GM19193 (cell line): ENCODE results near the gene SLC7A7.

Experiments used
- POLR2A ChIP-seq: IDR thresholded peaks from 4 replicates; pipeline ENCODE4 v1.6.1; 2011; ENCODE audit not compliant: insufficient read depth, insufficient read length; ENCODE audit errors: extremely low read depth

SLC7A7 gene

DNA sequence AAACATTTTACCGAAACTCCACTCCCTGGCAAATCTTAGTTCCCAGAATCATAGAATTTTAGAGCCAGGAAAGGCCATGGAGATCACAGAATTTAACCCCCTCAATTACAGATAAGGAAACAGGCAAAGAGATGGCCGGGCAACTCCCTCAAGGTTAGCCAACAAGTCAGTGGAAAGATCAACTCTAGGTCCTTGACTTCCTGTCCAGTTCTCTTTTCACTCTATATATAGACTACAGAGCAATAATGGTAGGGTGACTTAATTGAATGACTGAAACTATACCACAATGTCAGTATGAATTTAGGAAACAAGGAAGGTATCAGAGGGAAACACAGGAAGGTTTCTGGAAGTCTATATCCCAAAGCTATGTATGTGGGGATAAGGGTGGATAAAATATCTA lies 37.2 kb downstream of the SLC7A7 start:
- no peak for TF ChIP-seq POLR2A

DNA sequence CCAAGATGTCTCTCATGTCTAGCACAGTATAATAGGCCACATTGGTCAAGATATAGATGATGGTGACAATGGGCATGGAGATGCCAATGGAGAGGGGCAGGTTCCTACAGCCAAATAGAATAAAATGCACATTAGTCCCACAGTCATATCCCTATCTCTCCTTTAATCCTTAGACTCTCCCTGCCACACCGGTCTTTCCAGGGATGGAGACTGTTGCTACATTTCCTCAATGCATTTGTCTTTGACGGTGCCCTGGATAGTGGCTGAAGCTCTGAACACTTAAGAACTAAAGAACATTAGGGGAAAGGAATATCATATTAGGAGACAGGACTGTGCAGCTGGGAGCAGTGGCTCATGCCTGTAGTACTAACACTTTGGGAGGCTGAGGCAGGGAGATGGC lies 39.0 kb downstream of the SLC7A7 start:
- no peak for TF ChIP-seq POLR2A

DNA sequence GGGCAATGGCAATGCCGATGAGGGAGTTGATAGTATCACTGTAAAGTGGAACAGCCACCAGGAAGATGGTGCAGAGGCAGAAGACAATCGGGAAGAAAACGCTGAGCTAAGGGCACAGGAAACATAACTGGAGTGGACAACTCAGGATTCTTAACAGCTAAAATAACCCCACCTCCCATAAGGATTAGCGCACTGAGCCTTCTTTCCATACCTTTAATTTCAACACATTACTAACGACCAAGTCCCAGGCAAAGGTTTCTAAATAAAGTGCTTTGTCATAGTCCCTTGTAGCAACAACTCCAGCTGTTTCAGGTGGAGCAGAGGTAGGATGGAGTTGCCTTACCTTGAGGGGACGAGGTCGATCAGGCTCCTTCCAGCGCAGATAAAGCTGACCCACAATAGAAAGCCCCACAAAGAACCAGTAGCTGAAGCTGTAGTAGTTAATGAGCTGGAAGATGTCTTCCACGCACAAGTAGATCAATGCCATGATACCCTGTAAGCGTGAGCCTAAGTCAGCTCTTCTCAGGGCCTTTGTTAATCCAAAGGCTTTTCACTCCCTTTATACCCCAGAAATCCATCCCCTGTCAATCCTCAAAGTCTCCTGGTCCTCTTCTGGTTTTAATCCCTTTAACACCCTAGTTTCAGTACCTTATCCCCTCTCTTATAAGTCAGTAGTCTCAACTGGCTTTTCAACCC lies 41.1 kb downstream of the SLC7A7 start:
- peak; percentile 19 for TF ChIP-seq POLR2A

DNA sequence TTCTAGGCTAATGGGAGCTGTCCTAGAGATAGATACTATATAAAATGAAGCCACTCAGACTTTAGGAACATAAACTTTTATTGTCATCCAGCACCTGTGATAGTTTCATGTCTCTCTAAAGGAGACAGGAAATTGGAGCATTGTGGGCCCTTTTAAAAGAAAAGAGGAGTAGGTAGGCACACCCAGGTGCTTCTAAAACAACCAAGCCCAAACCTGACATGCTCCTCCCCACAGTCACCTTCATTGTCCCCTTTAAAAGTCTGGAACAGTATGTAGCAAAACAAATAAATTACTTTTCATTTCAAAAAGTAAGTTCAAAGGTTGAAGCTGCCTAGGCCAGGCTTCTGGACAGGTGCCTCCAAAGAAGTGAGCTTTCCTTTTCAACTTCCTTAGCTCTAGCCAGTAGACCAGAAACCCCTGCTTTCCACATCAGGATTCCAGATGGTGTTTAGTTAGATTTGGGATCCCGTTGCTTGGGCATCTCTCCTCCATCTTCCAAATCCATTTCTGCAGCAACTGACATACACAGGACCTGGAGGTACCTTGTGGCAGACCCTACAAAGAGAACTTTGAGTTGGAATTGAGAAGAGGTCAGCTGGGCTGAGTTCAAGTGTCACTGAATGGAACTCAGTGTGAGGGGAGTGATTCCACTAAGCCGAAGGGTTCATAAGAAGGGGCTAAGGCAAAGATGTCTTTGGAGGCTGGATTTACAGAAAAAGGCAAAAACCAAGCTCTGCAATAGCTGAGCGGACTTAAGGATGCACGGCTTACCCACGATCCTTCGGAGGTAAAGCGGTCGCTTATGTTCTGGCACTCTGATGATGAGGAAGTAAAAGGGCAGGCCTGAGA lies 41.8 kb downstream of the SLC7A7 start:
- TF ChIP-seq POLR2A = no peak

DNA sequence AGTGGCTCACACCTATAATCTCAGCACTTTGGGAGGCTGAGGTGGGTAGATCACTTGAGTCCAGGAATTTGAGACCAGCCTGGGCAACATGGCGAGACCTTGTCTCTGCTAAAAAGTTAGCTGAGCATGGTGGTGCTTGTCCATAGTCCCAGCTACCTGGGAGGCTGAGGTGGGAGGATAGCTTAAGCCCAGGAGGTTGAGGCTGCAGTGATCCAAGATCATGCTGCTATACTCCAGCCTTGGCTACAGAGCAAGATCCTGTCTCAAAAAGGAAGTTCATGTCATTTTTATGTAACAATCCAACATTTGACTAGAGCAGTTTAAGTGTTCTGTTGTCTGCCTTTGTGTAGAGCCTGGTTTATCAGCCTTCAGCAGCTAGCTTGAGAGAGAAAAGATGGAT lies 42.5 kb downstream of the SLC7A7 start:
- TF ChIP-seq POLR2A = no peak

DNA sequence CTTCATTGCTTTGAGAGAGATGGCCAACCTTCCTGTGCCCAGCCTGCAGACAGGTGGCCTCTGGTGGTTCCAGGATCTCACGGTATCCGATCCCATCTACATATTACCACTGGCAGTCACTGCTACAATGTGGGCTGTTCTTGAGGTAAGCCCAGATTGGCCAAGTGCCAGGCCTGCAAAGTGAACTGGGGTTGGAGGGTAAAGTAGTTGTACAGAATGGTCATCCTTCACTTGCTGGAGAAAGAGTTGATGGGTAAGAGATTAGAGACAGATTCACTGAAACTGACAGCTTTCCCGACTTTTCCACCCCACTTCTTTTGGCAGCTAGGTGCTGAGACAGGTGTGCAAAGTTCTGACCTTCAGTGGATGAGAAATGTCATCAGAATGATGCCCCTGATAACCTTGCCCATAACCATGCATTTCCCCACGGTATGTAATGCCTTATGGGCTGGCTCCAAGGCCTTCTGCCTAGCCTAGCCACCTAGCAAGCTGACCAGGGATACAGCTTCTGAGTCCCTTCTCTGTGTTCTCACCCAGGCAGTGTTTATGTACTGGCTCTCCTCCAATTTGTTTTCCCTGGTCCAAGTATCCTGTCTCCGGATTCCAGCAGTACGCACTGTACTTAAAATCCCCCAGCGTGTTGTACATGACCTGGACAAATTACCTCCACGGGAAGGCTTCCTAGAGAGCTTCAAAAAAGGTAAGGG lies 44.6 kb downstream of the SLC7A7 start:
- no peak for TF ChIP-seq POLR2A

DNA sequence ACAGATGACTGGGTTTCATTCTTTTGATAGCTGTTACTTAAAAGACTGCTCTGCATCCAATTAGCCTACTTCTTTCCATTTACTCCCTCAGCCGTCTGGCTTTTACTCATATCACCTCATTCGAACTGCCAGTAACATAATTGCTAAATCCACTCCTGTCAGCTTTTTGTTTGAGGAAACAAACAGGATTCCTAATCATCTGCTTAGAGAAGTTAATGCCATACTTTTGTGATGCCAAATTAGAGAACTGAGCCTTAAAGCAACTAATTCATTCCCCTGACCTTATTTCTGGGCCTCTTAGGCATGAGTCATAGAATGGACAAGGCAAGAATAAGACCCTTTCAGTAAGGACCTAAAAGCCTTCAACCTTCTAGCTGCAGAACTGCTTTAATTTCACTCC lies 45.9 kb downstream of the SLC7A7 start:
- TF ChIP-seq POLR2A = no peak

DNA sequence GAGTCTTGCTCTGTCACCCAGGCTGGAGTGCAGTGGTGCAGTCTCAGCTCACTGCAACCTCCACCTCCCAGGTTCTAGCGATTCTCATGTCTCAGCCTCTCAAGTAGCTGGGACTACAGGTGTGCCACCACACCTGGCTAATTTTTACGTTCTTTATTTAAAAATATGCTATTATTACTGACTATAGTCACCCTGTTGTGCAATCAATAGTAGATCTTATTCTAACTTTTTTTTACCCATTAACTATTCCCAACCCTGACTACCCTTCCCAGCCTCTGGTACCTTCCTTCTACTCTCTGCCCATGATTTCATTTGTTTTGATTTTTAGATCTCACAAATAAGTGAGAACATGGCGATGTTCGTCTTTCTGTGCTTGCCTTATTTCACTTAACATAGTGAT lies 46.3 kb downstream of the SLC7A7 start:
- TF ChIP-seq POLR2A = no peak

DNA sequence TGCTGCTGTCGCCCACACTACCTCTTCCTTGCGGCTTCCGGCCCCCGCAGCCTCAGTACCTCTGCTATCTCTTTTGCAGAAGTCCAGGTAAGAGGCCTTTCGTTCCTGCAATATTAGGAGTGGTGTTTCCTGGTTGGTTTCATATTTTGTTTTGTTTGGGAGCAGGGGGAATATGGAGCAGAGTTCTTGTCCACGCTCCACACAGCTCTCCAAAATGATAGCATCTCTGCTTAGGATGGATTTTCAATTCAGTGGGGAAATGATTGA lies 48.0 kb downstream of the SLC7A7 start:
- no peak for TF ChIP-seq POLR2A

DNA sequence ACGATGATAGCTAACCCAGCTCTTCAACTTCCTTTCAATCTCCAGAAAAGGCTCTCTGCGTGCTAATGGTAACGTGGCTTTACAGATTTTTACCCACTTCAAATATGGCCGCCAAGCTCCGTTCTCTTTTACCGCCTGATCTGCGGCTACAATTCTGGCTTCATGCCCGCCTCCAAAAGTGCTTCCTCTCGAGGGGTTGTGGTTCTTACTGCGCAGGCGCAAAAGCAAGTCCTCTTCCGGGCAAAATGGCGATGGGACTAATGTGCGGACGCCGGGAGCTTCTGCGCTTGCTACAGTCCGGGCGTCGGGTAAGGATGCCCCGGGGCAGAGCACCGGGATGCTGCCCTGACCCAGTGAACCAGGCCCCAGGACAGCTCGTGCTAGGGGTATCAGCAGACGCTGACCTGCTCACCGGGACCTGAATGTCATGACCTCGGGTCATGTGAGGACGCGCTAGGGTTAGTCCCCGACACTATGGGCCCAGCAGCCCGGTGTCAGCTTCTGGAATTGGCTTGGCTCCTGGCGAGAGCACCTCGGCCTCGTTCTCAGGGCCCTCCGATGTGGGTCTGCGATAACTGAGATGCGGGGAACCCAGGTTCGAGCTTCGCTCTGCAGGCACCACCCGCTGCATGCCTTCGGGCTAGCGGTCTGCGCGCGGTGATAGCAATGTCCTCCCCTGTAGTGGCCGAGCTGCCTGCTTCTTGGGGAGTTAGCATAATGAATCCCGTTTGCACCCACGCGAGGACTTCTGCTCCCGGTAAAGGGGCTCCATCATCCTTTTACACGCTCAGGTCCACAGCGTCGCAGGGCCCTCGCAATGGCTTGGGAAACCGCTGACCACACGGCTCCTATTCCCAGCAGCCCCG lies 48.5 kb downstream of the SLC7A7 start, which contains the start of gene OXA1L:
Gene OXA1L (plus strand): TSS at position 232 of the 866 bp plus-strand sequence. CDS start 14 bp downstream, at position 246.
- peak; percentile 91 for TF ChIP-seq POLR2A

DNA sequence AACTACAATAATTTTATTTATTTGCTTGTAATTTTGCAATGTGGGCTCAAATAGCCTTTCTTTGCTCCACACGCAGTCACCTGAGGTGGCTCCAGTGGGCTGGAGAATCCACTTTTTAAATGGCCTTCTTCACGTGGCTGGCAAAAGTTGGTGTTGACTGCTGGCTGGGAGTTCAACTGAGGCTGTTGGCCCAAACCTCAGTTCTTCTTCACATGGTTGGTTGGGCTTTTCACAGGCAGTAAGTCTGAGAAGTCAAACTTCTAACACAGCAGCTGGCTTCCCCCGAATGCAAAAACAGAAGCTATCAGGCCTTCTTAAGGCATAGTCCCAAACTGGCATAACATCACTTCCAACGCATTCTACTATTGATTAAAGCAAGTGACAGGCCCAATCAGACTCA lies 50.9 kb downstream of the SLC7A7 start:
- no peak for TF ChIP-seq POLR2A

DNA sequence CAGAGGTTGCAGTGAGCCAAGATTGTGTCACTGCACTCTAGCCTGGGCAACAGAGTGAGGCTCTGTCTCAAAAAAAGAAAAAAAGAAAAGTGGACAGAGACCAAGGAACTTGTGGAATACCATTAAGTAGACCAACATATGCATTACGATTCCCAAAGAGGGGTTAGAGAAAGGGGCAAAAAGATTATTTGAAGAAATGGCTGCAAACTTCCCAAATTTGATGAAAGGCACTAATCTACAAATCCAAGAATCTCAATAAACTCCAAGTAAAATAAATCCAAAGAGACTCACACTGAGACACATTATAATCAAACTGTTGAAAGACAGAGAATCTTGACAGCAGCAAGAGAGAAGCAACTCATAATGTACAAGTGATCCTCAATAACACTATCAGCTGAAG lies 53.5 kb downstream of the SLC7A7 start:
- TF ChIP-seq POLR2A = no peak

DNA sequence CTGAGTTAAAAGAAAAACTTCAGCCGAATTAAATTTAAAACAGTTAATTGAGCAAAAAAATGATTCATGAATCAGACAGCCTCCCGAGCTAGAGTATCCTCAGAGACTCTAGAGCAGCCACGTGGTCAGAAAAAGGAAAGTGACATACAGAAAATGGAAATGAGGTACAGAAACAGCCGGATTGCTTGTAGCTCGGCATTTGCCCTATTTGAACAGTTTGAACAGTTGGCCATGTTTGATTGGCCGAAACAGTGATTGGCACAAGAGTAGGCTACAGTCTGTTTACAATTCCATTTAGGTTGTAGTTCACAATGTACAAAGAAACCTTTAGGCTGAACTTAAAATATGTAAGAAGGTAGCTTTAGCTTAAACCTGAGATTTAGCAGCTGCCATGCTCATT lies 61.6 kb downstream of the SLC7A7 start:
- TF ChIP-seq POLR2A = no peak

DNA sequence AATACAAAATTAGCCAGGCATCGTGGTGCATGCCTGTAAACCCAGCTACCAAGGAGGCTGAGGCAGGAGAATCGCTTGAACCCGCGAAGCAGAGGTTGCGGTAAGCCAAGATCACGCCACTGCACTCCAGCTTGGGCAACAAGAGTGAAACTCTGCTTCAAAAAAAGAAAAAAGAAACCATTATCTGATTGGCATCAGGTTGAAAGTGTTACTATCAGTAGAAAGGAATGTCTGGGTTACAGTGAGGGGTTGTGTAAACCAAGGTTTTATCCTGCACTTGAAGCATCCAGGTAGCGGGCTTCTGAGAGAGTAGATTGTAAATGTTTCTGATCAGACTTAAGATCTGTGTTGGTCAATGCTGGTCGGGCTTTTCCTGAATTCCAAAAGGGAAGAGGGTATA lies 62.8 kb downstream of the SLC7A7 start:
- no peak for TF ChIP-seq POLR2A

DNA sequence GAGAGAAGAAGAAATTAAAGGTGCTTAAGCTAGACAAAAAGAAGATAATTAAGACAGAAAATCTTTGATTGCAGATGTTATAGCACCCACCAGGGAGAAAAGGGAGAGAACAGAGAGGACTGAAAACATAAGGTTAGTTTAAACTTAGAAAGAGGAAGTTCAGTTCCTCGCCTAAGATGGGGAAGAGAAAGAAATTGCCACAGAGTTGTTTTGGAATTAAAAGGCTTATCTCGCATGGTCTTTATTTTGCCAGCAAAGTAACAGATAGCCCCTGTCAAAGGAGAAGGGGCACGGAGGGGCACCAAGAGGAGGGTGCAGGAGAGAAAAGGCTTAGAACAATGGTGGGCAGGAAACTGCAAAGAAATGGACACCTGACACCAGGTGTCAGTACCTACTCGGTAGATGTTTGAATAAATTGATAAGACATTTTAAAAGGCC lies 66.6 kb downstream of the SLC7A7 start:
- no peak for TF ChIP-seq POLR2A
